ENCODE results near the gene IFNK.

IFNK gene, protein sequence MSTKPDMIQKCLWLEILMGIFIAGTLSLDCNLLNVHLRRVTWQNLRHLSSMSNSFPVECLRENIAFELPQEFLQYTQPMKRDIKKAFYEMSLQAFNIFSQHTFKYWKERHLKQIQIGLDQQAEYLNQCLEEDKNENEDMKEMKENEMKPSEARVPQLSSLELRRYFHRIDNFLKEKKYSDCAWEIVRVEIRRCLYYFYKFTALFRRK

DNA sequence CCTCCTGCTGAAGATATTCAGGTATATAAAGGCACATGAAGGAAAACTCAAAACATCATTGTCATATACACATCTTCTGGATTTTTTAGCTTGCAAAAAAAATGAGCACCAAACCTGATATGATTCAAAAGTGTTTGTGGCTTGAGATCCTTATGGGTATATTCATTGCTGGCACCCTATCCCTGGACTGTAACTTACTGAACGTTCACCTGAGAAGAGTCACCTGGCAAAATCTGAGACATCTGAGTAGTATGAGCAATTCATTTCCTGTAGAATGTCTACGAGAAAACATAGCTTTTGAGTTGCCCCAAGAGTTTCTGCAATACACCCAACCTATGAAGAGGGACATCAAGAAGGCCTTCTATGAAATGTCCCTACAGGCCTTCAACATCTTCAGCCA, at the start of gene IFNK:
Gene IFNK (plus strand): TSS at position 55 of the 400 bp plus-strand sequence. CDS start 47 bp downstream, at position 102.
- Mint-ChIP-seq H3K9me3 (no peaks in the 10 kb centered on the region), H3K4me1 (peaks cover 12% of the 10 kb centered on the region), H3K27ac (ENCODE audit: low read depth) (no peak within 1 kb of the TSS), H3K27me3 (peaks cover 9% of the 10 kb centered on the region), H3K4me3 (no peak within 1 kb of the TSS), H3K36me3 (ENCODE audit: insufficient read depth) (peaks cover 3% of the 10 kb centered on the region)
- ATAC-seq (replicated peaks; ENCODE audit: extremely low read depth, poor library complexity, severe bottlenecking) (no peak), DNase-seq (ENCODE audit: low spot score in 2 of 2) (no peak)

DNA sequence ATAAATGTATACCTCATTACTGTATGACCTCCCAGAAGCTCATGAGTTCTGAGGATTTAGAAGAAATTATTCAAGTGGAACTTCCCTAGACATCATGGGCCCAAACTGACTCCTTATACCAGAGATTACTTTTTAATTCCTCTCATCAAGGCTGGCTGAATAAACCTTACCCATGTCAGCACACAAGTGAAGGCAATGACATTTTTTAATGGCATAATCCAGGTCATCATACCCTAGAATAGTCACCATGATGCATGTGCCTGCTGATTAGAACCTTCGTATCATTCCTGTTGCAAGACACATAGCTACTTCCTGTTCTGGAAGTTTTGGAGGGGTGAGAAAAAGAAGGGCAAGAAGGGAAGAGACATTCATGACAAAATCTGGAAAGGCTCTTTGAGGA, 49.8 kb upstream of the IFNK start:
- no peaks in the 10 kb centered on the region for H3K4me1 Mint-ChIP-seq
- DNase-seq (ENCODE audit: low spot score in 2 of 2) (no peak), ATAC-seq (replicated peaks; ENCODE audit: extremely low read depth, poor library complexity, severe bottlenecking) (no peak)
- no peaks in the 10 kb centered on the region for H3K36me3 Mint-ChIP-seq (ENCODE audit: insufficient read depth)
- H3K27me3 Mint-ChIP-seq, result no peaks in the 10 kb centered on the region
- H3K27ac Mint-ChIP-seq (ENCODE audit: low read depth), result no peak overlapping the region
- H3K4me3 Mint-ChIP-seq, result no peak overlapping the region
- H3K9me3 Mint-ChIP-seq, result peaks cover 6% of the 10 kb centered on the region

- DNase-seq (ENCODE audit: low spot score in 2 of 2) (no peak), ATAC-seq (replicated peaks; ENCODE audit: extremely low read depth, poor library complexity, severe bottlenecking) (no peak)
- Mint-ChIP-seq H3K4me1 (no peaks in the 10 kb centered on the region), H3K36me3 (ENCODE audit: insufficient read depth) (no peaks in the 10 kb centered on the region), H3K27me3 (no peaks in the 10 kb centered on the region), H3K4me3 (no peak overlapping the region), H3K9me3 (peaks cover 6% of the 10 kb centered on the region), H3K27ac (ENCODE audit: low read depth) (no peak overlapping the region)
Measured at GRCh38 chr9:27475057-27475595, 49.0 kb upstream of the IFNK start.

DNA sequence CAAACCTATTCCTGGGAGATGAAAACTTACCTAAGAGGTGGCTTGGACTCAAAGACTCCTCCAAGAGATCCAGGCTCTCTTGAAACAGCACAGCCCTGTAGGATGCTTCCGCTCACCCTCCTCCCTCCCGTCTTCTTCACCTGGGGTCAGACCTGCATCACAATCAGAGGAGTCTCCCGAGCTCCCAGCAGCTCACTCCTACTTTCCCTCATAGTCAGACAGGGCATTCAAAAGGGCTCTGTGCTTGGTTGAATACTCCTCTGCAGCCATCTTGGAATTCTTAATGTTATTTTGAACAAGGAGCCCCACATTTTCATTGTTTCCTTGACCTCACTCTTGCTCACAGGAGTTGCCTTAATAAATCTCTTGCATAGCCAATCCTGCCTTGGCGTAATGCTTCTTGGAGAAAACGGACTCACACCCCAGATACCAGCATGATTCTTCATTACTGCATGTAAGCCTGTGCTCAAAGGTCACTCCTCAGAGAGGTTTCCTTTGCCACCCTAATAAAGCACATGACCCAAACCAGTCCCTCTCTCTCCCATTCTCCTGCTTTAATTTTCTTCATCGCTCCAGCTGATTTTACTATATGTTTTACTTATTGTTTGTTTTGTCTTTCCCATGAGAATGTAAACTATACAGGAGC, 47.1 kb upstream of the IFNK start:
- Mint-ChIP-seq H3K27me3 (no peaks in the 10 kb centered on the region), H3K4me3 (no peak overlapping the region), H3K36me3 (ENCODE audit: insufficient read depth) (no peaks in the 10 kb centered on the region), H3K4me1 (no peaks in the 10 kb centered on the region), H3K27ac (ENCODE audit: low read depth) (no peak overlapping the region), H3K9me3 (peaks cover 6% of the 10 kb centered on the region)
- no peak for ATAC-seq (replicated peaks; ENCODE audit: extremely low read depth, poor library complexity, severe bottlenecking)
- DNase-seq (ENCODE audit: low spot score in 2 of 2), result no peak

- DNase-seq (ENCODE audit: low spot score in 2 of 2), result no peak
- Mint-ChIP-seq H3K9me3 (peaks cover 6% of the 10 kb centered on the region), H3K4me1 (no peaks in the 10 kb centered on the region), H3K27ac (ENCODE audit: low read depth) (no peak overlapping the region), H3K27me3 (no peaks in the 10 kb centered on the region), H3K36me3 (ENCODE audit: insufficient read depth) (no peaks in the 10 kb centered on the region), H3K4me3 (no peak overlapping the region)
- ATAC-seq (replicated peaks; ENCODE audit: extremely low read depth, poor library complexity, severe bottlenecking), result no peak
Measured at GRCh38 chr9:27478322-27478721, 45.8 kb upstream of the IFNK start.

- ATAC-seq (replicated peaks; ENCODE audit: extremely low read depth, poor library complexity, severe bottlenecking), result no peak
Measured at GRCh38 chr9:27482709-27483108, 41.4 kb upstream of the IFNK start.

GRCh38 chr9:27483576-27483975, 40.5 kb upstream of the IFNK start:
- Mint-ChIP-seq H3K9me3 (peaks cover 1% of the 10 kb centered on the region), H3K27ac (ENCODE audit: low read depth) (no peak overlapping the region), H3K36me3 (ENCODE audit: insufficient read depth) (no peaks in the 10 kb centered on the region), H3K4me3 (no peak overlapping the region), H3K4me1 (peaks cover 16% of the 10 kb centered on the region), H3K27me3 (no peaks in the 10 kb centered on the region)
- ATAC-seq (replicated peaks; ENCODE audit: extremely low read depth, poor library complexity, severe bottlenecking) (no peak), DNase-seq (ENCODE audit: low spot score in 2 of 2) (no peak)

More at GRCh38 chr9:27482709-27483108, 41.4 kb upstream of the IFNK start:
- Mint-ChIP-seq H3K9me3 (peaks cover 6% of the 10 kb centered on the region), H3K4me3 (no peak overlapping the region), H3K27ac (ENCODE audit: low read depth) (no peak overlapping the region), H3K27me3 (no peaks in the 10 kb centered on the region), H3K36me3 (ENCODE audit: insufficient read depth) (no peaks in the 10 kb centered on the region), H3K4me1 (peaks cover 16% of the 10 kb centered on the region)
- no peak for DNase-seq (ENCODE audit: low spot score in 2 of 2)

- no peaks in the 10 kb centered on the region for H3K36me3 Mint-ChIP-seq (ENCODE audit: insufficient read depth)
- H3K4me3 Mint-ChIP-seq, result no peak overlapping the region
- peaks cover 4% of the 10 kb centered on the region for H3K27me3 Mint-ChIP-seq
- ATAC-seq (replicated peaks; ENCODE audit: extremely low read depth, poor library complexity, severe bottlenecking) (no peak), DNase-seq (ENCODE audit: low spot score in 2 of 2) (no peak)
- peaks cover 16% of the 10 kb centered on the region for H3K4me1 Mint-ChIP-seq
- peak overlapping the region; percentile 13 for H3K27ac Mint-ChIP-seq (ENCODE audit: low read depth)
- H3K9me3 Mint-ChIP-seq, result no peaks in the 10 kb centered on the region
Measured at GRCh38 chr9:27485158-27485557, 38.9 kb upstream of the IFNK start.

- ATAC-seq (replicated peaks; ENCODE audit: extremely low read depth, poor library complexity, severe bottlenecking) (no peak), DNase-seq (ENCODE audit: low spot score in 2 of 2) (no peak)
- no peaks in the 10 kb centered on the region for H3K9me3 Mint-ChIP-seq
- H3K27ac Mint-ChIP-seq (ENCODE audit: low read depth), result no peak overlapping the region
- H3K4me1 Mint-ChIP-seq, result peaks cover 16% of the 10 kb centered on the region
- no peaks in the 10 kb centered on the region for H3K36me3 Mint-ChIP-seq (ENCODE audit: insufficient read depth)
- H3K4me3 Mint-ChIP-seq, result no peak overlapping the region
- H3K27me3 Mint-ChIP-seq, result peaks cover 9% of the 10 kb centered on the region
Measured at GRCh38 chr9:27487128-27487640, 36.9 kb upstream of the IFNK start.

GRCh38 chr9:27487927-27488326, 36.2 kb upstream of the IFNK start:
- no peak overlapping the region for H3K27ac Mint-ChIP-seq (ENCODE audit: low read depth)
- DNase-seq (ENCODE audit: low spot score in 2 of 2) (no peak), ATAC-seq (replicated peaks; ENCODE audit: extremely low read depth, poor library complexity, severe bottlenecking) (no peak)
- H3K36me3 Mint-ChIP-seq (ENCODE audit: insufficient read depth), result no peaks in the 10 kb centered on the region
- H3K9me3 Mint-ChIP-seq, result no peaks in the 10 kb centered on the region
- H3K4me1 Mint-ChIP-seq, result peaks cover 16% of the 10 kb centered on the region
- peaks cover 9% of the 10 kb centered on the region for H3K27me3 Mint-ChIP-seq
- H3K4me3 Mint-ChIP-seq, result no peak overlapping the region

DNA sequence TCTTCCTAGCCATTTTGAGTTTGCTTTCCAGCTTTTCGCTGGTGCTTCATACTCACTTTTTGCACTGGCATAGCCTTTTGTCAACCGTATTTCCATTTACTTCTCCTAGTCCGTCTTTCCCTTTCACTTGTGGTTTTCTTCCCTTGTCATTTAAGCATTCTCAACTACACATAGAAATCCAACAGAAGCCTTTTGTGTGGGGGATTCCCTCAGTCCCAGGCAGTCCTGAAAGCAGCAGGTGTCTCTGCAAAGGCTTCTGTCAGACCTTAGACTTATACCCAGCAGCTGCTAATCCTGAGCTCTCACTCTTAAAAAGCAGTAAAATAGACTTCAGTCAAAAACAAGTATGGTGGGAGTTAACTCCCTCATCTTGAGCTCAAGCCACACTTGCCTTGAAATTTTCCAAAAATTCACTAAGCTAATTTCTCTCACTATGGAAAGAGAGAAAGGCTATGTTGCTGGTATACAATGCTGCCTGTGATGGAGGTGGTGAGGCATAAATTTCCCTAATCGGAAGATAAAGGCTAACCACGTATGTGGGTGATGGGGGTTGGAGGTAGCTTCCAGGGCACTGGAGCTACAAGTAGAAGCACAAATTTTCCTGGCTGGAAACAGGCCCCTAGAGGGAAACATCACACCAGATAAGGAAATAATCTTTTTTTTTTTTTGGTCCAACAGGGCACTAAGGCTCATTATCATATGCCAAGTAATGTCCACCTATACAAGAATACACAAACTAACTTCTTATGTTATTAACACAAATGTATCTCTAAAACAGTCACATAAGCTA, 34.8 kb upstream of the IFNK start:
- peaks cover 9% of the 10 kb centered on the region for H3K27me3 Mint-ChIP-seq
- DNase-seq (ENCODE audit: low spot score in 2 of 2), result no peak
- H3K9me3 Mint-ChIP-seq, result peaks cover 2% of the 10 kb centered on the region
- ATAC-seq (replicated peaks; ENCODE audit: extremely low read depth, poor library complexity, severe bottlenecking), result no peak
- no peak overlapping the region for H3K27ac Mint-ChIP-seq (ENCODE audit: low read depth)
- no peak overlapping the region for H3K4me3 Mint-ChIP-seq
- peaks cover 16% of the 10 kb centered on the region for H3K4me1 Mint-ChIP-seq
- H3K36me3 Mint-ChIP-seq (ENCODE audit: insufficient read depth), result no peaks in the 10 kb centered on the region

DNA sequence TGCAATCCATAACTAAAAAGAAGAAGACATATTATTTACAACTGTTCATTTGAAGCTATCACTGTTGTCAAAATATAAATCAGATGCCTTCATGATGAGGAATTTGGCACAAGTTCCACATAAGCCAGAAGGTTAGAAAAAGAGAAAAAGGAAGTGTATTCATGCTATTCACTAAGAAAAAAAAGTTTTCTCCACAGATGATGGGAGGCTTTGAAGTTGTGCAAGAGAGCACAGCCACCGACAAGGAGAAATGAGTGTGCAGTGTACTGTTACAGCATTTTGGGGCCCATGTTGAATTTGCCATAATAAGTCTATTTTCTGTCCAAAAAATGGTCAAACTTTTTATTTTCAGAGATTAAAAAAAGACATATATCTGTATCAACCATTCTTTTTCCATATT, 32.9 kb upstream of the IFNK start:
- Mint-ChIP-seq H3K27me3 (peaks cover 9% of the 10 kb centered on the region), H3K4me3 (no peak overlapping the region), H3K27ac (ENCODE audit: low read depth) (no peak overlapping the region), H3K36me3 (ENCODE audit: insufficient read depth) (no peaks in the 10 kb centered on the region), H3K4me1 (no peaks in the 10 kb centered on the region), H3K9me3 (peaks cover 4% of the 10 kb centered on the region)
- DNase-seq (ENCODE audit: low spot score in 2 of 2), result no peak
- no peak for ATAC-seq (replicated peaks; ENCODE audit: extremely low read depth, poor library complexity, severe bottlenecking)
